CD14-positive monocyte (primary cell): ENCODE results near the gene SEMA3F. TPM values are rescaled to one million over a fixed set of nuclear protein-coding genes. Genes with fewer than 3 reads are reported as not detected.

Experiments
- DNase-seq, 3 donors: peaks; one replicate each; pipeline ENCODE4 v3.0.0-alpha.2; 2011 to 2022
- H2AFZ ChIP-seq: 2 replicates; pipeline ENCODE4 v1.6.0; 2012; ENCODE audit warnings: mild to moderate bottlenecking, low read depth, low read length, inconsistent platforms; ENCODE audit not compliant: insufficient read depth, poor library complexity, severe bottlenecking
- H3K27ac ChIP-seq, 2 donors: 1 replicate in 1 of 2; 2 replicates in 1 of 2; pipeline ENCODE4 v1.5.1; 2012 to 2013; ENCODE audit warnings: low read length in 2 of 2, control low read depth in 1 of 2, inconsistent platforms in 1 of 2, low read depth in 1 of 2, mild to moderate bottlenecking in 1 of 2
- H3K27me3 ChIP-seq, 2 donors: one replicate each; pipeline versions ENCODE4 v1.6.0 to v1.6.1; 2011 to 2013; ENCODE audit warnings: low read length in 2 of 2; ENCODE audit not compliant: control insufficient read depth in 2 of 2, insufficient read depth in 2 of 2
- H3K36me3 ChIP-seq, 2 donors: replicated peaks in 1 of 2; 1 replicate in 1 of 2; 2 replicates in 1 of 2; pipeline versions ENCODE4 v1.5.1 to v1.6.1; 2012 to 2013; ENCODE audit warnings: low read length in 2 of 2, control low read depth in 1 of 2, inconsistent platforms in 1 of 2, mild to moderate bottlenecking in 1 of 2; ENCODE audit not compliant: insufficient read depth in 2 of 2, control insufficient read depth in 1 of 2
- H3K4me1 ChIP-seq, 2 donors: 1 replicate in 1 of 2; 2 replicates in 1 of 2; pipeline versions ENCODE4 v1.5.1 to v1.6.1; 2012 to 2013; ENCODE audit warnings: low read length in 2 of 2, control low read depth in 1 of 2, inconsistent platforms in 1 of 2, mild to moderate bottlenecking in 1 of 2, moderate library complexity in 1 of 2; ENCODE audit not compliant: insufficient read depth in 2 of 2, control insufficient read depth in 1 of 2
- H3K4me2 ChIP-seq: replicated peaks from 2 replicates; pipeline ENCODE3; 2012; ENCODE audit warnings: low read length, moderate library complexity, mild to moderate bottlenecking; ENCODE audit not compliant: poor library complexity, severe bottlenecking; ENCODE audit errors: extremely low read depth
- H3K4me3 ChIP-seq, 3 experiments: fragments of 200-600 bp in 1 of 3; sonication (generic) in 1 of 3; replicated peaks in 1 of 3; 1 replicate in 2 of 3; 2 replicates in 1 of 3; pipeline ENCODE4 v1.5.1; 2011 to 2013; ENCODE audit warnings: low read length in 3 of 3, mild to moderate bottlenecking in 3 of 3, control low read depth in 2 of 3, low read depth in 2 of 3, inconsistent platforms in 1 of 3, moderate library complexity in 1 of 3
- H3K79me2 ChIP-seq: 2 replicates; pipeline ENCODE4 v1.6.0; 2012; ENCODE audit warnings: mild to moderate bottlenecking, control low read depth, inconsistent platforms, low read length, moderate library complexity; ENCODE audit not compliant: insufficient read depth
- H3K9ac ChIP-seq: 2 replicates; pipeline ENCODE4 v1.6.0; 2017; ENCODE audit warnings: low read length, mild to moderate bottlenecking; ENCODE audit not compliant: insufficient read depth, poor library complexity, severe bottlenecking
- H3K9me3 ChIP-seq, 2 donors: replicated peaks in 1 of 2; 1 replicate in 1 of 2; 2 replicates in 1 of 2; pipeline versions ENCODE4 v1.5.1 to v1.6.1; 2012 to 2013; ENCODE audit warnings: low read length in 2 of 2, control low read depth in 1 of 2; ENCODE audit not compliant: control insufficient read depth in 1 of 2, insufficient read depth in 1 of 2
- H4K20me1 ChIP-seq: 2 replicates; pipeline ENCODE4 v1.6.0; 2012; ENCODE audit warnings: mild to moderate bottlenecking, low read length, control low read depth, moderate library complexity; ENCODE audit not compliant: insufficient read depth
- H3K27ac Mint-ChIP-seq, 7 donors: one replicate each; pipeline ENCODE4 v1.8.0; 2020; ENCODE audit warnings: mild to moderate bottlenecking in 7 of 7, mixed read lengths in 7 of 7, moderate library complexity in 6 of 7, inconsistent platforms in 2 of 7
- H3K27me3 Mint-ChIP-seq, 3 donors: one replicate each; pipeline ENCODE4 v1.8.0; 2021 to 2022; ENCODE audit warnings: low read depth in 3 of 3, mild to moderate bottlenecking in 3 of 3, mixed read lengths in 3 of 3, moderate library complexity in 3 of 3, inconsistent platforms in 1 of 3
- H3K36me3 Mint-ChIP-seq, 2 donors: one replicate each; pipeline ENCODE4 v1.8.0; 2020; ENCODE audit warnings: mixed read lengths in 2 of 2, inconsistent platforms in 1 of 2, mild to moderate bottlenecking in 1 of 2
- H3K4me1 Mint-ChIP-seq: one replicate; pipeline ENCODE4 v1.8.0; 2020; ENCODE audit warnings: mild to moderate bottlenecking, mixed read lengths
- H3K4me3 Mint-ChIP-seq, 2 donors: one replicate each; pipeline ENCODE4 v1.8.0; 2020; ENCODE audit warnings: mild to moderate bottlenecking in 2 of 2, mixed read lengths in 2 of 2, moderate library complexity in 1 of 2
- H3K9me3 Mint-ChIP-seq, 7 donors: one replicate each; pipeline ENCODE4 v1.8.0; 2020 to 2022; ENCODE audit warnings: mixed read lengths in 7 of 7, mild to moderate bottlenecking in 6 of 7, moderate library complexity in 6 of 7, inconsistent platforms in 2 of 7
- WGBS: methylation state at CpG from one replicate; pipeline ENCODE4 v1.1.5; 2013; ENCODE audit warnings: missing lambda C conversion rate; ENCODE audit not compliant: insufficient coverage; 5-methylcytosine and 5-hydroxymethylcytosine counted together
- intact Hi-C, 2 donors: fragments of 100-400 bp; cut with micrococcal nuclease; formaldehyde crosslinking; loops; one replicate each; pipeline versions ENCODE4 v1.15.0 to v1.15.1; 2023
- polyA plus RNA-seq, 3 donors: library from polyadenylated mRNA; depleted of rRNA in 1 of 3; unstranded in 2 of 3; stranded (reverse) in 1 of 3; fragments of 300-500 nt in 2 of 3; fragments of >200 nt in 1 of 3; fragmentation: Illumina TruSeq in 2 of 3; gene quantifications; 1 replicate in 2 of 3; 2 replicates in 1 of 3; pipeline ENCODE4 v1.2.3, GENCODE V29; 2012 to 2021
- TF ChIP-seq, protein P1 (sequence below): fragments of 200-600 bp; IDR thresholded peaks from one replicate; pipeline ENCODE4 v1.8.0; 2022; ENCODE audit warnings: antibody characterized with exemption, mild to moderate bottlenecking

The SEMA3F gene
- polyA plus RNA-seq, 3 donors = 0.01 TPM; not detected in 2

DNA sequence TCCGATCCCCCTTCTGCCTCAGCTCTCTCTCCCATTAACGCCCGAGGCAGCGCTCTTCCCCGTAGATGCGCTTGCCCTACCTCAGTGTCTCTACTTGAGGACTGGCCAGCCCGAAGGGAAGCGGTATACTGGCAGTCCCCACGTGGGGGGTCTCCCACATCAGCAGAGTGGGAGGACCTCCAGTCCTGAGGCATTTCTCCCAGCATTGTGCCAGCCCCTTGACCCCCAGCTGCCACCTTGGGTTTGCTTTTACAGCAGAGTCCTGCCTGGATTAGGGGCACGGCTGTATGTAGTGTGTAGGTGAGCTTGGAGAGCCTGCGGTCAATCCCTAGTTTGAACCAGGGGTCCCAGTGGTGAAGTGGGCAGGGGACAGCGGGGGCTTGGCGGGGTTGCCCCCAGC is 767 bp downstream of the SEMA3F start:
- Histone ChIP-seq H3K9me3 (peaks cover 0 to 16% of the 10 kb centered on the region in 2 donors), H3K27me3 (peaks cover 19 to 49% of the 10 kb centered on the region in 2 donors), H3K9ac (peak overlapping the region; percentile 30), H3K4me3 (peak overlapping the region in 1 of 3 experiments; percentile 45), H3K36me3 (no peaks in the 10 kb centered on the region), H3K4me1 (peaks cover 10 to 19% of the 10 kb centered on the region in 2 donors), H3K27ac (no peak overlapping the region), H3K79me2 (no peaks in the 10 kb centered on the region), H2AFZ (no peak overlapping the region), H3K4me2 (peak overlapping the region; percentile 81), H4K20me1 (peaks cover 8% of the 10 kb centered on the region)
- 45% methylated on average over 10 of the region's 13 CpGs for WGBS
- Mint-ChIP-seq H3K4me3 (peak overlapping the region; percentile 80 to 89), H3K27ac (peak overlapping the region in 2 of 7 donors; percentile 63 to 65), H3K9me3 (peaks cover 0 to 16% (median 6%) of the 10 kb centered on the region in 7 donors), H3K4me1 (peaks cover 25% of the 10 kb centered on the region), H3K27me3 (peaks cover 44 to 56% (median 55%) of the 10 kb centered on the region in 3 donors), H3K36me3 (peaks cover 4 to 10% of the 10 kb centered on the region in 2 donors)
- TF ChIP-seq, protein P1, sequence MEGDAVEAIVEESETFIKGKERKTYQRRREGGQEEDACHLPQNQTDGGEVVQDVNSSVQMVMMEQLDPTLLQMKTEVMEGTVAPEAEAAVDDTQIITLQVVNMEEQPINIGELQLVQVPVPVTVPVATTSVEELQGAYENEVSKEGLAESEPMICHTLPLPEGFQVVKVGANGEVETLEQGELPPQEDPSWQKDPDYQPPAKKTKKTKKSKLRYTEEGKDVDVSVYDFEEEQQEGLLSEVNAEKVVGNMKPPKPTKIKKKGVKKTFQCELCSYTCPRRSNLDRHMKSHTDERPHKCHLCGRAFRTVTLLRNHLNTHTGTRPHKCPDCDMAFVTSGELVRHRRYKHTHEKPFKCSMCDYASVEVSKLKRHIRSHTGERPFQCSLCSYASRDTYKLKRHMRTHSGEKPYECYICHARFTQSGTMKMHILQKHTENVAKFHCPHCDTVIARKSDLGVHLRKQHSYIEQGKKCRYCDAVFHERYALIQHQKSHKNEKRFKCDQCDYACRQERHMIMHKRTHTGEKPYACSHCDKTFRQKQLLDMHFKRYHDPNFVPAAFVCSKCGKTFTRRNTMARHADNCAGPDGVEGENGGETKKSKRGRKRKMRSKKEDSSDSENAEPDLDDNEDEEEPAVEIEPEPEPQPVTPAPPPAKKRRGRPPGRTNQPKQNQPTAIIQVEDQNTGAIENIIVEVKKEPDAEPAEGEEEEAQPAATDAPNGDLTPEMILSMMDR = no peak
- intact Hi-C loops = no loop called here
- DNase-seq = no peak

DNA sequence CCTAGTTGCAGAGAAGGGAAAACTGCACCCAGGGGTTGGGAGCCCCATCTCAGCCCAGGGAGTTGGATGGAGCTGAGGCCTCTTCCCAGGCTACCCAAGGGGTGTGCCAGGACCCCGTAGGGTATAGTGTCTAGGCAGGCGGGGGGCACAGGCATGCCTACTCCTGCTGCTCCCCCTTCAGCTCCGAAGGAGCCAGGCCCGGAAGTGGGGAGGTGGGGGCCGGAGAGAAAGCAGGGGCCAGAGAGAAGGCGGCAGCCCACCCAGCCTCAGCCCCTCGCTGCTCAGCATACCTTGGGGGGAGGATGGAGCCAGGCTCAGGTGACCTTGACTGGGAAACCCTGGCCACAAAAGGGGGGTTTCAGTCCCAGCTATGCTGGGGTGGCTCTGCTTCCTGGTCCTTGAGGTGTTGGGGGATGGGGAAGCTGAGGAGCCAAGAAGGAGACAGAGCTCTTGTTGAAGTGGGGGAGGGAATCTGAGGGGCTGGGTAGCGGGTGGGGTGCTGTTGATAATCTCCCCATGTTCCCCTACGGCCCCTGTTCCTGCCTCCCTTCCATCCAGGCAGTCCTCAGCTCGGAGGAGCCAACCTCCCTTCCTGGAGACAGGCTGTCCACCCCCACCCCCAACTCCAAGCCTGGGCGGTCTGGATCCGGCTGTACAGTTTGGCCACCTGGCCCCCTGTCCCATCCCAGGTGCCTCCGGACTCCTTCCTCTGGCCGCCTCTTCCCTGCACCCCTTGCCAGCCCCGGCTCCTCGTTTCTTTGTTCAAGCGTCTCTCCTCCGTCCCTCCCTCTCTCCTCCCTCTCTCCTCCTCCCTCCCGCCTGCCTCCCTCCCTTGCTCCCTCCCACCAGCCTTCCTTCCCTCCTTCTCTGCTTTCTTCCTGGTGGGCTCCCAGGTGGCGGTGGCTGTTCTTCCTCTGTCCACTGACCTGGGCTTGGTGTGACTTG is 1.7 kb downstream of the SEMA3F start:
- Mint-ChIP-seq H3K4me3 (peak overlapping the region; percentile 53 to 89), H3K9me3 (peaks cover 0 to 16% (median 6%) of the 10 kb centered on the region in 7 donors), H3K27ac (peak overlapping the region in 2 of 7 donors; percentile 13 to 62), H3K36me3 (peaks cover 4 to 10% of the 10 kb centered on the region in 2 donors), H3K27me3 (peaks cover 41 to 54% (median 53%) of the 10 kb centered on the region in 3 donors), H3K4me1 (peaks cover 25% of the 10 kb centered on the region)
- WGBS = 50% methylated on average over 18 of the region's 20 CpGs
- peaks cover 10 to 19% of the 10 kb centered on the region in 2 donors for H3K4me1 ChIP-seq
- no peaks in the 10 kb centered on the region for H3K79me2 ChIP-seq
- DNase-seq = no peak
- H3K27ac ChIP-seq = no peak overlapping the region
- H3K4me3 ChIP-seq = no peak overlapping the region
- H3K9me3 ChIP-seq = peaks cover 0 to 16% of the 10 kb centered on the region in 2 donors
- TF ChIP-seq, protein P1 = no peak
- H3K36me3 ChIP-seq = no peaks in the 10 kb centered on the region
- H3K9ac ChIP-seq = no peak overlapping the region
- H3K4me2 ChIP-seq = no peak overlapping the region
- intact Hi-C loops = no loop called here
- peaks cover 8% of the 10 kb centered on the region for H4K20me1 ChIP-seq
- peaks cover 19 to 49% of the 10 kb centered on the region in 2 donors for H3K27me3 ChIP-seq
- H2AFZ ChIP-seq = no peak overlapping the region
